ENCODE data around the gene TRIO.

GRCh38 chr5:14158890-14159666, 15.9 kb downstream of the TRIO start:
- no peak for TF ChIP-seq EZH2 (IDR thresholded peaks at IDR 0.05; ENCODE audit: borderline replicate concordance)
- no peak for TF ChIP-seq CTCF (IDR thresholded peaks at IDR 0.05; ENCODE audit: poor library complexity)
